ENCODE measurements around the gene ADAMTS17.
"Not testable (repeated sequence)": the region's sequence is repeated elsewhere in the genome, so short reads cannot be mapped to it uniquely, and the experiment has no call there.

The ADAMTS17 gene

GRCh38 chr15:99984491-99985243 lies 357.1 kb downstream of the ADAMTS17 start:
- no peak for DNase-seq

DNA sequence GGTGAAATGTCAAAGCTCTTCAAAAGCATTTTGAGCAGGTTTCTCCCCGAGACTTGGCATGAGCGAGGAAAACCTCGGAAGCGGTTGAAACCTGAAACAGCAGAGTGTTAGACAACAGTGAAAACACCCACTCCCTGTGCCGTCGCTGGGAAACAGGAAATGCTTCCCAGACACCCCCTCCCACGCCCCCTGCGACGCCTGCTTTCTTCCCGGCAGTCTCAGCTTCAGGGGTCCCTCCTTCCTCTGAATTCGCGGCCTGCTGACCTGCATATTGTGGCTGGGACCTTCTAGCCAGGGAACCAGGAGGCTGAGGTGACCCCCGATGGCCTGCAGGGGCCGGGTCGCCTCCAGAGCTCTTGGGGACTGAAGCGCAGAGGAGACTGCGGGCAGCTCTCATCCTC lies 357.9 kb downstream of the ADAMTS17 start:
- DNase-seq = no peak

- no peak for DNase-seq
Measured at GRCh38 chr15:99983171-99983885, 358.4 kb downstream of the ADAMTS17 start.

- no peak for DNase-seq
Measured at GRCh38 chr15:99982662-99983061, 359.1 kb downstream of the ADAMTS17 start.

GRCh38 chr15:99981839-99982658 lies 359.7 kb downstream of the ADAMTS17 start:
- DNase-seq = no peak

DNA sequence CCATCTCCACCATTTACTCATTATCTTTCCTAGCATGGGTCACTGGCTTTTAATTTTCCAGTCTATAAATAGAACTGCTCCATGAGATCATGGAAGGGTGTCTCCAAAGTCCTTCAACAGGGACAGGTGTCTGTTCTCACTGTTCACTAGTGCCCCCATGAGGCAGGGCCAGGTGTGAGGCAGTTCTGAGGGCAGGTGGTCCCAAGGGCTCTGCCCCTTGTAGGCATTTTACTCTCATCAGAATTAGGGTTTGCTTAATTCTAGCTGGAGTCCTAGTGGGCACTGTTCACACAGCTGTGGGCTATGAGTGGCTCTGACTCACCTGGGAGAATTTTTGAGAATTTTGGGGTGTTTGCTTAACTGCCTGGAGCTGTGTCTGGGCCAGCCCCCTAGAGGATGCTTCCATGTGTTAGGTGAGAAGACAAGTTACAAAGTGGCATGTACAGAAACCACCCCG lies 360.6 kb downstream of the ADAMTS17 start:
- no peak for DNase-seq

DNA sequence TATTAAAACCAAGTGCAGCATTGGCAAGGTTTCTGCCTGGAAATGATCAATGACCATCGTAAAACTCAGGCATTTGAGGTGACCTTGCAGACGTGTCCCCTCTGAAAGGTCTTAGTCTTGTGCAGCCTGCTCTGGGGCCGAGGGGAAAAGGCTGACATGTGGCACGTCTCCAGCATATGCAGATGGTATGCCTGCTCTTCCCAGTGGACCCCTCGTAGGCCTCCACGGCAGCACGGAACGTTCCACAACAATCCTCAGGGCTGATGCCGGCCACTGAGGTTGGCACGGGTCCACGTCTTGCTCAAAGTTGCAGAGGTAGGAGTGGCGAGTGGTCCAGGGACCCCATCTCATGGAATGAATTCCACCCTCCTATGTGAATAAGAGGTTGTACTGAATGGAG lies 361.0 kb downstream of the ADAMTS17 start:
- no peak for DNase-seq

GRCh38 chr15:99979886-99980285 lies 361.9 kb downstream of the ADAMTS17 start:
- not testable (repeated sequence) for DNase-seq

GRCh38 chr15:99979371-99979770 lies 362.4 kb downstream of the ADAMTS17 start:
- no peak for DNase-seq

GRCh38 chr15:99978426-99978825 lies 363.3 kb downstream of the ADAMTS17 start:
- no peak for DNase-seq

- DNase-seq = no peak
Measured at GRCh38 chr15:99977929-99978328, 363.8 kb downstream of the ADAMTS17 start.

DNA sequence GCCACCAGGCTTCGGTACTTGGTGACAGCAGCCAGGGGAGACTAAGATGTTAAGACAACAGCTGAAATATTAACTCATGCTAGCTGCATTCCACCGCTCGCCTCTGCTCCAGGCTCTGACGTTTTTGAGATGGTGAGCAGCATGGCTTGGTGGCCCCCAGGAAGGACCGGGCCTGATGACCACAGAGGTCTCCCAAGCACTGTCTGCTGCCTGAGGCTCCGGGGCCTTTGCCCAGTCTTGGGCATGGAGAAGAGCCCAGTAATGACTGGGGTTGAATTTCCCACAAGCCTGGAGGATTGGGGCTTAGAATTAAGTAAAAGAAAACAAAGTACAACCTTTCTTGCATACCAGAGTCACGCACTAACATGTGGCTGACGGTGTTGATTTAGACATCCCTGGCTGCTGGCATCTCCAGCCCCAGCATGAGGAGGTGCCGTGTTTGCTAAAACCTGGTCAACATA lies 364.9 kb downstream of the ADAMTS17 start:
- no peak for DNase-seq

- no peak for DNase-seq
Measured at GRCh38 chr15:99976000-99976399, 365.8 kb downstream of the ADAMTS17 start.

GRCh38 chr15:99974246-99974645 lies 367.5 kb downstream of the ADAMTS17 start:
- DNase-seq = no peak

DNA sequence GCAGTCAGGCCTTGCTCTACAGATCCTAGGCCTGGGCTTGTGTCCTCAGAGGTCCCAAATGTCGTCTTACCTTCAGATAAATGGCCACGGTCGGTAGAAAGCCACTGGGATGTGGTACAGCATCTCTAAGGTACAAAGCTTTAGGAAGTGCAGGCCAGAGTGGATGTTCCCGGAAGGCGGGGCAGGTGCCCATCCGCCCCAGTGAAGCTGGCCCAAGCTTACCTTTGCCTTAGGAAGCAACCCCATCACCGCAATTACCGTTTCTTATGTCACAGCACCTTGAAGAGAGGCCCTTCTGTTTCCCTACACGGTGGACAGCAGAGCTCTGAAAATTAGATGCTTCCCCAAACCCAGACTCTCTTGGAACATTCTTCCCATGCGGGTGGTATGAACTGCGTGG lies 368.4 kb downstream of the ADAMTS17 start:
- no peak for DNase-seq

- DNase-seq = no peak
Measured at GRCh38 chr15:99970891-99971430, 370.8 kb downstream of the ADAMTS17 start.

GRCh38 chr15:99969261-99969920 lies 372.4 kb downstream of the ADAMTS17 start:
- DNase-seq = no peak

DNA sequence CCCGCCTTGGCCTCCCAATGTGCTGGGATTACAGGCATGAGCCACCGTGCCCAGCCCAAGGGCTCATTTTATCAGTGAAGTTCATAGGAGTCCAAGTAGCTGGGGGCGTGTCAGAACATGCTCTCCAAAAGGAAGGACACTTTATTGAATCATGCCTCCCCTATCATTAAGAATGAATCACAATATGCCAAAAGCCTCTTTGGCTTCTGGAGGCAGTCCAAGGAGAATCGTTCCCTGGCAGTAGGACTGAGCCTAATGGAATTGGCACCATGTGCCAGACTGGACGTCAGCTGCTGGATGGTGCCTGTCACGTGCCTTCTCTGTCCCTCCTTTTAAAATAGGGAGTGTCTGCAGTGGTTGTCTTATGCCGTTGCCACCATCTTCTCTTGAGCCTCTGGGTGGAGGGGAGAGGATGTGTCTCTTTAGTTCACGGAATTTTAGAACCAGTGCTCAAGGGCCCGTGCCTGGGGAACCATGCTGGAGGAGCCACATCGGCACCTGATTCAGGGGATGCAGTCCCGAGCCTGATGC lies 373.9 kb downstream of the ADAMTS17 start:
- DNase-seq = no peak

- DNase-seq = no peak
Measured at GRCh38 chr15:99966815-99967214, 375.0 kb downstream of the ADAMTS17 start.

- DNase-seq = no peak
Measured at GRCh38 chr15:99965376-99965775, 376.4 kb downstream of the ADAMTS17 start.

DNA sequence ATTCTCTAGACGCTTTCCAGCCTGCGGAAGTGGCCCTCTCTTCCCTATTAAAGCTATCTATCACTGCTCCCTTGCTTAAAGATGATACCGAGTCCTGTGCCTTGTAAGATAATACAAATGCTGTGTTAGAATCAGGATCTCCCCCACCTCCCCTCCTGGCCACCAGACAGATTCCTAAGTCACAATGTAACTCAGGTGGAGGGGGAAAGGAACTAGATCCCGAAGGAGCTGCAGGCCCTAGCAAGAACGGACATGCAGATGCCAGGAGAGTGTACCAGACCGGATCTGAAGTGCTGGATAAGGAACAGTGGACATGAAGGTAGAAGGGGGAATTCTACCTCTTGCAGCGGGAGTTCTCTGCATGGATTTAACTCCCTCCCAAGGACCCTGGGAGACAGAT lies 377.8 kb downstream of the ADAMTS17 start:
- no peak for DNase-seq

Measured in activated CD4-positive, alpha-beta T cell treated with anti-CD3 and anti-CD28 coated beads, Interleukin-2, amount 50 U/mL, for 4 hours (primary cell).